ENCODE data around the gene LRIG1. TPM values are rescaled to one million over a fixed set of nuclear protein-coding genes. Genes with fewer than 3 reads are reported as not detected.

The LRIG1 gene
- total RNA-seq, 1 experiment from 2014 or later, result 2.2 TPM

DNA sequence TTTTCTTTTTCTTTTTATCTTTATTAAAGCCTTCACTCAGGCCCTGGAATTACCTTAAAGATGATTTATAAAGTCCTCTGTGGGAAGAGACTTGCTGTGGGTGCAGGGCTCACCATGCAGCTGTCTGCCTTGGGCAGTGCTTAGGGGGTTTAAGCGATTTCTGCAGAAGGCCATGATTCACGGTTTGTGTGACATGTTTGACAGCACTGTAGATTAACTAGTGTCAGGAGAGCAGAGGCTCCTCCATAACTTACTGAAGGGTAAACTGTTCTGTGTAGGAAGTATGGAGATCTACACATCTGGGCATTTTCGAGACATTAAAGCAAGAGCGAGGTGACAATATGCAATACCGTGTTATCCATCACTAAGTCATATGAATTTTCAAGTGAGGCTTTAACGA lies 137.7 kb downstream of the LRIG1 start:
- Histone ChIP-seq H3K36me3 (ENCODE audit: low read depth, low read length) (no peaks in the 10 kb centered on the region), H3K27me3 (ENCODE audit: low read length) (no peaks in the 10 kb centered on the region), H2AFZ (ENCODE audit: low read length) (no peak overlapping the region), H3F3A (ENCODE audit: low read length, unreplicated experiment) (no peaks in the 10 kb centered on the region), H3K4me3 (ENCODE audit: low read length) (no peak overlapping the region), H3K4me1 (ENCODE audit: insufficient read depth, low read length) (peaks cover 13% of the 10 kb centered on the region), H3K9me3 (ENCODE audit: low read length) (no peaks in the 10 kb centered on the region), H3K79me2 (ENCODE audit: low read length) (no peaks in the 10 kb centered on the region), H3K4me2 (ENCODE audit: low read length) (no peak overlapping the region), H3K9ac (ENCODE audit: low read length) (no peak overlapping the region), H4K20me1 (ENCODE audit: low read length) (no peaks in the 10 kb centered on the region), H3K9me2 (replicated peaks; ENCODE audit: low read length) (no peaks in the 10 kb centered on the region), H3K27ac (ENCODE audit: low read length) (peak overlapping the region; percentile 53)
- ChIA-PET CTCF (no interaction called here), POLR2A (ENCODE audit: unreplicated experiment) (no interaction called here)
- intact Hi-C loops (cut with micrococcal nuclease), result no loop called here
- BruUV-seq (replicated peaks), result no TSS peak
- no peak for TF ChIP-seq EZH2phosphoT487 (IDR thresholded peaks at IDR 0.05; ENCODE audit: borderline replicate concordance, low read length)
- no peak for TF ChIP-seq EZH2 (IDR thresholded peaks at IDR 0.05; ENCODE audit: low read length, unreplicated experiment)
- TF ChIP-seq, protein P1, sequence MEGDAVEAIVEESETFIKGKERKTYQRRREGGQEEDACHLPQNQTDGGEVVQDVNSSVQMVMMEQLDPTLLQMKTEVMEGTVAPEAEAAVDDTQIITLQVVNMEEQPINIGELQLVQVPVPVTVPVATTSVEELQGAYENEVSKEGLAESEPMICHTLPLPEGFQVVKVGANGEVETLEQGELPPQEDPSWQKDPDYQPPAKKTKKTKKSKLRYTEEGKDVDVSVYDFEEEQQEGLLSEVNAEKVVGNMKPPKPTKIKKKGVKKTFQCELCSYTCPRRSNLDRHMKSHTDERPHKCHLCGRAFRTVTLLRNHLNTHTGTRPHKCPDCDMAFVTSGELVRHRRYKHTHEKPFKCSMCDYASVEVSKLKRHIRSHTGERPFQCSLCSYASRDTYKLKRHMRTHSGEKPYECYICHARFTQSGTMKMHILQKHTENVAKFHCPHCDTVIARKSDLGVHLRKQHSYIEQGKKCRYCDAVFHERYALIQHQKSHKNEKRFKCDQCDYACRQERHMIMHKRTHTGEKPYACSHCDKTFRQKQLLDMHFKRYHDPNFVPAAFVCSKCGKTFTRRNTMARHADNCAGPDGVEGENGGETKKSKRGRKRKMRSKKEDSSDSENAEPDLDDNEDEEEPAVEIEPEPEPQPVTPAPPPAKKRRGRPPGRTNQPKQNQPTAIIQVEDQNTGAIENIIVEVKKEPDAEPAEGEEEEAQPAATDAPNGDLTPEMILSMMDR (conservative IDR thresholded peaks at IDR 0.05; ENCODE audit: low read depth, low read length), result no peak
- ATAC-seq (no peak), DNase-seq (no peak)

- peak; percentile 65 for ATAC-seq
- peaks cover 13% of the 10 kb centered on the region for H3K4me1 ChIP-seq (ENCODE audit: insufficient read depth, low read length)
- H3K9ac ChIP-seq (ENCODE audit: low read length), result no peak overlapping the region
- no peaks in the 10 kb centered on the region for H3K9me3 ChIP-seq (ENCODE audit: low read length)
- H3K36me3 ChIP-seq (ENCODE audit: low read depth, low read length), result no peaks in the 10 kb centered on the region
- H3K4me2 ChIP-seq (ENCODE audit: low read length), result no peak overlapping the region
- no peaks in the 10 kb centered on the region for H3K79me2 ChIP-seq (ENCODE audit: low read length)
- ChIA-PET POLR2A (ENCODE audit: unreplicated experiment) (no interaction called here), CTCF (interaction anchor here (0.7 kb wide), 1 partner anchor 108 kb away, joined by 4 read pairs; no protein-coding TSS in a partner anchor)
- peak; percentile 59 for DNase-seq
- H3K27me3 ChIP-seq (ENCODE audit: low read length), result no peaks in the 10 kb centered on the region
- no TSS peak for BruUV-seq (replicated peaks)
- H3K27ac ChIP-seq (ENCODE audit: low read length), result peak overlapping the region; percentile 53
- no peak overlapping the region for H2AFZ ChIP-seq (ENCODE audit: low read length)
- TF ChIP-seq EZH2 (IDR thresholded peaks at IDR 0.05; ENCODE audit: low read length, unreplicated experiment), result no peak
- no peak for TF ChIP-seq EZH2phosphoT487 (IDR thresholded peaks at IDR 0.05; ENCODE audit: borderline replicate concordance, low read length)
- TF ChIP-seq, protein P1 (conservative IDR thresholded peaks at IDR 0.05; ENCODE audit: low read depth, low read length), result no peak
- H4K20me1 ChIP-seq (ENCODE audit: low read length), result no peaks in the 10 kb centered on the region
- no peaks in the 10 kb centered on the region for H3F3A ChIP-seq (ENCODE audit: low read length, unreplicated experiment)
- no peak overlapping the region for H3K4me3 ChIP-seq (ENCODE audit: low read length)
- no peaks in the 10 kb centered on the region for H3K9me2 ChIP-seq (replicated peaks; ENCODE audit: low read length)
- intact Hi-C loops (cut with micrococcal nuclease), result no loop called here
These were observed 138.3 kb downstream of the LRIG1 start for GRCh38 chr3:66362541-66362941.

- ChIA-PET POLR2A (ENCODE audit: unreplicated experiment) (no interaction called here), CTCF (no interaction called here)
- DNase-seq (no peak), ATAC-seq (no peak)
- TF ChIP-seq EZH2 (IDR thresholded peaks at IDR 0.05; ENCODE audit: low read length, unreplicated experiment) (no peak), EZH2phosphoT487 (IDR thresholded peaks at IDR 0.05; ENCODE audit: borderline replicate concordance, low read length) (no peak)
- TF ChIP-seq, protein P1 (conservative IDR thresholded peaks at IDR 0.05; ENCODE audit: low read depth, low read length), result no peak
- Histone ChIP-seq H3K4me3 (ENCODE audit: low read length) (no peak overlapping the region), H3K4me1 (ENCODE audit: insufficient read depth, low read length) (peaks cover 13% of the 10 kb centered on the region), H3K79me2 (ENCODE audit: low read length) (no peaks in the 10 kb centered on the region), H3K9ac (ENCODE audit: low read length) (no peak overlapping the region), H3K9me2 (replicated peaks; ENCODE audit: low read length) (no peaks in the 10 kb centered on the region), H3K27me3 (ENCODE audit: low read length) (no peaks in the 10 kb centered on the region), H4K20me1 (ENCODE audit: low read length) (no peaks in the 10 kb centered on the region), H3K4me2 (ENCODE audit: low read length) (no peak overlapping the region), H3F3A (ENCODE audit: low read length, unreplicated experiment) (no peaks in the 10 kb centered on the region), H2AFZ (ENCODE audit: low read length) (no peak overlapping the region), H3K27ac (ENCODE audit: low read length) (no peak overlapping the region), H3K9me3 (ENCODE audit: low read length) (no peaks in the 10 kb centered on the region), H3K36me3 (ENCODE audit: low read depth, low read length) (no peaks in the 10 kb centered on the region)
- BruUV-seq (replicated peaks), result no TSS peak
- intact Hi-C loops (cut with micrococcal nuclease), result no loop called here
These were observed 139.5 kb downstream of the LRIG1 start for GRCh38 chr3:66361356-66361755.

Data from PC-3 (cell line).